Mucosa of stomach (tissue), 1 donor: Measurements from ENCODE around the gene DAP.

Source experiments
- H3K27me3 ChIP-seq: one replicate; pipeline ENCODE4 v1.7.0; 2013; ENCODE audit warnings: mild to moderate bottlenecking, low read length; ENCODE audit not compliant: control insufficient read depth, insufficient read depth
- H3K36me3 ChIP-seq: one replicate; pipeline ENCODE4 v1.7.0; 2013; ENCODE audit warnings: low read length; ENCODE audit not compliant: control insufficient read depth, insufficient read depth
- H3K4me1 ChIP-seq: one replicate; pipeline ENCODE4 v1.7.0; 2013; ENCODE audit warnings: mild to moderate bottlenecking, low read length; ENCODE audit not compliant: control insufficient read depth, insufficient read depth
- H3K4me3 ChIP-seq: one replicate; pipeline ENCODE4 v1.7.0; 2013; ENCODE audit warnings: low read length
- H3K9ac ChIP-seq: one replicate; pipeline ENCODE4 v1.7.0; 2013; ENCODE audit warnings: mild to moderate bottlenecking, low read length, moderate library complexity
- H3K9me3 ChIP-seq: one replicate; pipeline ENCODE4 v1.7.0; 2013; ENCODE audit warnings: mild to moderate bottlenecking, low read length, moderate library complexity; ENCODE audit not compliant: control insufficient read depth
- donor health status: Pancreatic carcinoma.

Gene DAP

DNA sequence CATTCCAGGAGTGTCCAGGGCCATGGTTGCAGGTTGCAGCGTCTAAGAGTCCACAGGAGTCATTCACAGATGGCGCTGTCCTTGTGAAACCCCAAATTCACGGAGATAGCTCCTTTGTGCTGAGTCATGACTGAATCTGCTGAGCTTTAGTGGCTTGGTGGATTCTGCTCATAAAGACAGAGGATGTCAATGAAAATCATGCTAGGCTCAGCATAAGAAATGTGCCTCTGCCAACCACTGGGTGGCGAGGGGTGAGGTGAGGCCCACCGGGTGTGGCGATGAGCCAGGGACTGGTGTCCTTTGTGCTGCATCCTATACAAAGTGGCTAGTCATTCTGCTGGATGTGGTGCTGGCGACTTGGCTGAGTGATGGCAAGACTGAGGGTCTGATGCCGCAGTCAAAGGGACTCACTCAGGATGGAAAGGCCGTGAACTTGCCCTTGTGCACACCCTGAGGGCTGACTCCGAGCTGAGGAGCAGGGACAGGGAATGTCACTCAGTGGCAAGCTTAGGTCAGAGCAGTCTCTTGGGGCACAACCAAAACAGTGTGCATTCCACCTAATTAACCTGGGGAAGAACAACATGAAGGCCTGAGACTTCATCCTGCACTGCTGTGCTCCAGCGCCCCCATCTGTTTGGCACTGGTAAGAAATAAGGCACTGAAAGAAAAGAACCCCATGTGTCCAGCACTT is 71.5 kb downstream of the DAP start:
- Histone ChIP-seq H3K4me3 (no peak overlapping the region), H3K9me3 (no peaks in the 10 kb centered on the region), H3K4me1 (no peaks in the 10 kb centered on the region), H3K27me3 (no peaks in the 10 kb centered on the region), H3K36me3 (peaks cover 4% of the 10 kb centered on the region), H3K9ac (no peak overlapping the region)

DNA sequence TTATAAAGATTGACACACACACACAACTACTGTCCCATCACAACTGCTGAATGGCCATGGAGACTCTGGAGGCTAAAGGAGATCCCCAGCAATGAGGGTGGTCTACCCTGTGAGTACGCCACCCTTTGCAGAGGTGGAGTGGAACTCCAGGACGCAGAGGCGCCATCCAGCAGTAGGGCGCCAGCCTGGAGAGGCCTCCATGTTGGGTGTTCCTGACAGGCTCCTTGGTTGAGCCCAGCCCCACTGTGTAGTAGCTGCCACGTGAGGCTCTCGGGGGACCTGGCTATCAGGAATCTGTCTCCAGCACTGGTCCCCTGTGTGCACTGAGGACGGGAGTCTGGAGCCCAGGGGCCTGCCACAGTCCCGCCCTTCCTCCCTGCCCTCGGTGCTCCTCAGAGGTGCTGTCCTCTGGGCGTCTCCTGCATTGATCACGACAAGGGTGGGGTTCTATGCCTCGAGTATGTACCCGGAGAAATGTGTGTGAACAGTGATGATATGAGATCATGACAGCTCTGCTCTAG is 72.3 kb downstream of the DAP start:
- H3K9me3 ChIP-seq = no peaks in the 10 kb centered on the region
- no peak overlapping the region for H3K4me3 ChIP-seq
- H3K27me3 ChIP-seq = no peaks in the 10 kb centered on the region
- H3K9ac ChIP-seq = no peak overlapping the region
- H3K4me1 ChIP-seq = no peaks in the 10 kb centered on the region
- H3K36me3 ChIP-seq = no peaks in the 10 kb centered on the region

DNA sequence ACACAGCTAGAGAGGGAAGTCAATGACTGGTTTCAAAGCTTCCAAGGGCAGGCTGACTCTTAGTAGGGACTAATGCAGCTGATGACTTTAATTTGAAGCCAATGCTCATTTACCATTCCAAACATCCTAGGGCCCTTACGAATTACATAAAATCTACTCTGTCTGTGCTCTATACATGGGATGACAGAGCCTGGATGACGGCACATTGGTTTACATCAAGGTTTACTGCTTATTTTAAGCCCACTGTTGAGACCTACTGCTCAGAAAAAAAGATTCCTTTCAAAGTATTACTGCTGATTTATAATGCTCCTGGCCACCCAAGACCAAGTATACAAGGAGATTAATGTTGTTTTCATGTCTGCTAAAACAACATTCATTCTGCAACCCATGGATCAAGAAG is 74.1 kb downstream of the DAP start:
- no peak overlapping the region for H3K9ac ChIP-seq
- peaks cover 4% of the 10 kb centered on the region for H3K36me3 ChIP-seq
- H3K27me3 ChIP-seq = no peaks in the 10 kb centered on the region
- H3K9me3 ChIP-seq = no peaks in the 10 kb centered on the region
- H3K4me3 ChIP-seq = no peak overlapping the region
- H3K4me1 ChIP-seq = peaks cover 5% of the 10 kb centered on the region

DNA sequence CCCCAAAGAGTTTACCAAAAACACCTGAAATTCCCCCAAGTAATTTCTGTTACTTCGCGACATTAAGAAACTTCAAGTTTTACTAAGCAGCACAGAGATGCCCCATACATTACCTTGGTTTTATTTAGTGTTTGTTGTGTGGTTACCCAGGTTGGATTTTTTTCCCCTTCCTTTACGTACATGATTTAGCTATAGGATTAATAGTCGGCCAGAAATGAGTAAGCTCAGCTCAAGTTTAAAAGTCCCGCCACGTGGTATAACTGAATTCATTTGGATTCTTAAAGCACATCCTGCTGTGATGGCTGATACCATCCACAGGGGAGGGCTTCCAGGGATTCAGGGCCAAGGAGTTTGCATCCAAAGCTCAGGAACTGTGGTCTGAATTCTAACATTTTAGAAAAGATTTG is 75.9 kb downstream of the DAP start:
- peaks cover 4% of the 10 kb centered on the region for H3K36me3 ChIP-seq
- no peaks in the 10 kb centered on the region for H3K9me3 ChIP-seq
- no peak overlapping the region for H3K9ac ChIP-seq
- H3K27me3 ChIP-seq = no peaks in the 10 kb centered on the region
- no peak overlapping the region for H3K4me3 ChIP-seq
- peaks cover 5% of the 10 kb centered on the region for H3K4me1 ChIP-seq

DNA sequence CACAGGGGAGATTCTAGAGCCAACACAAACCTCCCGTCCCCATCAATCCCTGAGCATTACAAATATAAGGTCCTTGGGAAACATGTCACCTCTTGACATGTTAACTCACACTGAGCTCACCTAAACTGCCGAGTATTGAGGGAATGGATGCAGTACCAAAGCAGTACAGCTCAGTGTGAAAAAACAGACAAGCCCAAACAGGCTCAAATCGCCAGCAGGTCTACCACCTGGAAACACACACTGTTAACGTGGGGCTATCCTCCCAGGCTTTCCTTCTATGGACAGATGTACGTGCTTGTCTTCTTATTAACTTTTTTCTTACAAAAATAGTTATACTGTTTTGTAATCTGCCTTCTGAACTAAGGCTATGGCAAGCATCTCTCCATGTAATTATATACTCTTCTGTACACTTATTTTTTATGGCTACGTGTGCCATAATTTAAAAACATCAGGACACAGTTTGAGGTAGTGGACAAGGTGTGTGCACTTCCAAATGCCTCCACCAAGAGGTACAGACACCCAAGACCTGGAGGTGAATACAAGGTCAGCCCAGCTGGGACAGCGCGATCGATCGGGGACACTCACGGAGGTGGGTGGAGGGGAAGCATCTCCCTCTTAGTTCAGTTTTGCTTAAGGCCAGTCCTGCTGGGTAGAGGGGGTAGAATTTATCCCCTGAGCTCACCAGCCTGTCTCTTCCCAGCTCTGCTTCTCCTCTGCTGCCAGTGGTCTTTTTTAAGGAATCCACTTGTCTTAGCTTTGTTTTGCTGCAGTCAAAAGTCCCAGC is 76.5 kb downstream of the DAP start:
- Histone ChIP-seq H3K4me1 (peaks cover 5% of the 10 kb centered on the region), H3K4me3 (no peak overlapping the region), H3K27me3 (no peaks in the 10 kb centered on the region), H3K9ac (no peak overlapping the region), H3K9me3 (no peaks in the 10 kb centered on the region), H3K36me3 (peaks cover 4% of the 10 kb centered on the region)

DNA sequence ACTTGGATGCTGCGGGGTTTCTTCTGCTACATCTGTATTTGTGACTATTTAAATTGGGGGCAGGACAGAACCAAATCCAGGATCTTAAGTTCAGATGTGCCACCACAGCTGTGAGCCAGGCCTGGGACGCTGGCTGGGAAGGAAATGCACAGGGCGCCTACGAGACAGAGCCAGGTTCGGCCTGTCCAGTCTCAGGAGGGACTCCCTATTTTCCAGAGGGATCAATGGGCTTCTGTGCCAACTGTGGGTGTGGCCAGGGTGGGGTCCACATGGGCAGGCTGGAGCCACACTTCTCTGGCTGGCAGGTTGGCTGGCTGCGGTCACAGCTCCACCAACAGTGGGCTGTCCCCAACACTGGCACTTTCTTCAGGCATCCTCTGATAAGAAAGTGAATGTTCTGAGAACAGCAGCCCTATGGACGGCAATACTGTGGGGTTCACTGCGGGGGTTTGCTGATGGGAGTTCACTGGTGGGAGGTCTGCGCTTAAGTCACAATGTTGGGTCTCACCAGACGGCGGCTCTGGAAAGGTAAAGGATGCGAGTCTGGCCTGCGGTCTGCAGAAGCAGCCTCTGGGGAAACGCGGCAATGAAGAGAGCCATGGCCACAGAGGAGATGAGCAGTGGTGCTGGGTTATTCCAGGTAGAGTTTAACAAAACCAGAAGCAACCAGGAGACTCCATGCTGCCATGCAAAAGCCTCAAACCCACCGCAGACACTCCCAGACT is 78.1 kb downstream of the DAP start:
- Histone ChIP-seq H3K9ac (no peak overlapping the region), H3K4me1 (peaks cover 5% of the 10 kb centered on the region), H3K4me3 (no peak overlapping the region), H3K9me3 (no peaks in the 10 kb centered on the region), H3K27me3 (no peaks in the 10 kb centered on the region), H3K36me3 (peaks cover 4% of the 10 kb centered on the region)

DNA sequence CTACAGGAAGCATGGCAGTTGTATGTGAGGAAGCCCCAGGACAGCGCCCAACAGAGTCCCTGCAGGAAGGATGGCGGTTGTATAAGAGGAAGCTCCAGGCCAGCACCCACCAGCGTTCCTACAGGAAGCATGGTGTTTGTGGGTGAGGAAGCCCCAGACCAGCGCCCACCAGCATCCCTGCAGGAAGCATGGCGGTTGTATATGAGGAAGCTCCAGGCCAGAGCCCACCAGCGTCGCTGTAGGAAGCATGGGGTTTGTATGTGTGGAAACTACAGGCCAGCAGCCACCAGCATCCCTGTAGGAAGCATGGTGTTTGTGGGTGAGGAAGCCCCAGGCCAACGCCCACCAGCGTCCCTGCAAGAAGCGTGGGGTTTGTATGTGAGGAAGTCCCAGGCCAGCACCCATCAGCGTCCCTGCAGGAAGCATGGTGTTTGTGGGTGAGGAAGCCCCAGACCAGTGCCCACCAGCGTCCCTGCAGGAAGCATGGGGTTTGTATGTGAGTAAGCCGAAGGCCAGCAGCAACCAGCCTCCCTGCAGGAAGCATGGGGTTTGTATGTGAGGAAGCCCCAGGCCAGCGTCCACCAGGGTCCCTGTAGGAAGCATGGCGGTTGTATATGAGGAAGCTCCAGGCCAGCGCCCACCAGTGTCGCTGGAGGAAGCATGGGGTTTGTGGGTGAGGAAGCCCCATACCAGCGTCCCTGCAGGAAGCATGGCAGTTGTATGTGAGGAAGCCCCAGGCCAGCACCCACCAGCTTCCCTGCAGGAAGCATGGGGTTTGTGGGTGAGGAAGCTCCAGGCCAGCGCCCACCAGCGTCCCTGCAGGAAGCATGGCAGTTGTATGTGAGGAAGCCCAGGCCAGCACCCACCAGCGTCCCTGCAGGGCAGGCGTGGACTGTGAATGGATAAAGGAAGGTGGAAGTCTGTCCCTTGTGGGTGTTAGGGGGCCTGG is 79.0 kb downstream of the DAP start:
- no peaks in the 10 kb centered on the region for H3K27me3 ChIP-seq
- H3K4me1 ChIP-seq = peaks cover 5% of the 10 kb centered on the region
- peaks cover 4% of the 10 kb centered on the region for H3K36me3 ChIP-seq
- no peak overlapping the region for H3K4me3 ChIP-seq
- no peak overlapping the region for H3K9ac ChIP-seq
- no peaks in the 10 kb centered on the region for H3K9me3 ChIP-seq

DNA sequence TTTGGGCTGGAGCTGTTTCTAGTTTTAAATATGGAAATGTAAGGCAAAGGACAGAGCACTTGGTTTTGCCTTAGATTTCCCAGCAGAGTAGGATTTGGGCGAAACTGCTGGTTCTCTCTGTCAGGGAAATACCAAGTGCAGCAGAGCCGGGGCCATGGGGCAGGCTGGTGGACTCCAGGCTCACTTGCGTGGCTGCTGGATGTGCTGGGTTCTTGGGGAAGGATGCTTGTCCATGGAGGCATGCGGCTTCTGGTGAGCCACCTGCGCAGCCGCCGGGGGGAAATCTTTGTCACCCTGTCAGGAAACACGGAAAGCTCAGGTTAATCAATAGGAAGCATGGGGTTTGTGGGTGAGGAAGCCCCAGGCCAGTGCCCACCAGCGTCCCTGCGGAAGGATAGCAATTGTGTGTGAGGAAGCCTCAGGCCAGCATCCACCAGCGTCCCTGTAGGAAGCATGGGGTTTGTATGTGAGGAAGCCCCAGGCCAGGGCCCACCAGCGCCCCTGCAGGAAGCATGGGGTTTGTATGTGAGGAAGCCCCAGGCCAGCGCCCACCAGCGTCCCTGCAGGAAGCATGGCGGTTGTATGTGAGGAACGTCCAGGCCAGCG is 80.1 kb downstream of the DAP start:
- H3K9ac ChIP-seq = no peak overlapping the region
- no peaks in the 10 kb centered on the region for H3K27me3 ChIP-seq
- H3K36me3 ChIP-seq = peaks cover 4% of the 10 kb centered on the region
- H3K4me3 ChIP-seq = no peak overlapping the region
- H3K4me1 ChIP-seq = peaks cover 5% of the 10 kb centered on the region
- H3K9me3 ChIP-seq = no peaks in the 10 kb centered on the region

DNA sequence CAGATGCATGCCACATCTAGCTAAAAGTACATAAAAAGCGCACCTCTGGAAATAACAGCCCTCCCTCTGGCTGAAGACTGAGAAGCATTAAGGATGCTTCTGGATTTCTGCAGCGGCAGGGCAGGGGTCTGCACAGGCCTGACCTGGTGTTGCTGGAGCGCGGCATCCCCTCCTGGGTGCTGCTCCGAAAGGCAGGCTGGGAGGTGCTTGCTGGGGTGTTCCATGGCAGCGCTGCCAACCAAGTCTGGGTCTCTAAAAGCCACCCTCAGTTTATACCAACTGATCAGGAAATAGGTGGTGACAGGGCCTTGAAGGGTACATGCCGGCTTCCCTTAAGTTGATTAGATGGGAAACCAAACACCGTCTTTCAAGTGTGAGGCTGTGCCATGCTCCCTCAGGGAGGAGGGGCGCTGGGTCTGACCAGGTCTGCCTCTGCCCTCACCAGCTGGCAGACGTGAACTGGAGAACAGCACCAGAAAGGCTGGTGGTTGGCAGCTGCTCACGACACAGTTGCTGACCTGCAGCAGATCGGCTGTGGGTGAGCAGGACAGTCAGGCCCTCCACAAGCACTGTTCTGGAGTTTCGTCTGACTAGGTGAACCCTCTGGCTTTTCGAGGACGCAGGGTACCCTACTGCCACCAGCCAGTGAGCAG is 81.6 kb downstream of the DAP start:
- Histone ChIP-seq H3K4me1 (peaks cover 5% of the 10 kb centered on the region), H3K4me3 (no peak overlapping the region), H3K27me3 (no peaks in the 10 kb centered on the region), H3K9ac (no peak overlapping the region), H3K9me3 (no peaks in the 10 kb centered on the region), H3K36me3 (peaks cover 4% of the 10 kb centered on the region)

DNA sequence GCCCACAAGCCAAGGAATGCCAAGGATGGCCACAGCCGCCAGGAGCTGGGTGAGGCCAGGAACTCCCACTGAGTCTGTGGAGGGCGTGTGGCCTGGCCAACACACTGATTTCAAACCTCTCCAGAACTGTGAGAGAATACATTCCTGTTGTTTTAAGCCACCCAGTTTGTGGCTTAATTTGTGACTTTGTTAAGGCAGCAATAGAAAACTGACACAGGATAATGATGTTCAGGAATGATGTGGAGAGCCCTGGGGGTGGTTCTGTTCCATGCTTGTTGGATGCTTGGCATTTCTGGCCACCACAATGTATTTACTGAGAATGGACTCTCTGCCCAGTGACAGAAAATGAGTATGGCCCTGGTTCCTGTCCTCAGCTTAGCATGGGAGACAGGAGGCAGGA is 82.8 kb downstream of the DAP start:
- H3K27me3 ChIP-seq = no peaks in the 10 kb centered on the region
- no peak overlapping the region for H3K4me3 ChIP-seq
- H3K9me3 ChIP-seq = no peaks in the 10 kb centered on the region
- peaks cover 3% of the 10 kb centered on the region for H3K4me1 ChIP-seq
- no peak overlapping the region for H3K9ac ChIP-seq
- H3K36me3 ChIP-seq = peaks cover 4% of the 10 kb centered on the region

DNA sequence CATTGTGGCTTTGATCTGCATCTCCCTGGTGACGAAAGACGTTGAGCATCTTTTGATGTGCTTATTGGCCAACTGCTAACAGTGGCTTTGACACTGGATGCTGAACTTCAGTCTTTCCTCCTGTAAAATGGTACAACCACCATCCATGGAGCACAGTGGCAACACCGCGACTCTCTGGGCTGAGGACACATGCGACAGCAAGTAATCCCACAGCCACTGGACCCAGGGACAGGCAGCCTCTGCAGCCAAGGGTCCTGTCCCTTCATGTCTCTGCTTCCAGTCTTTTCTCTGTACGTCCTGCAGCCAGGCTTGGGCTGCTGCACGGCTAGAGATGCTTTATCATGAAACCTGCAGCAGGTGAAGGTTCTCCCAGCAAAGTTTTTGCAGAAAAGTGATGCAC is 83.5 kb downstream of the DAP start:
- no peaks in the 10 kb centered on the region for H3K27me3 ChIP-seq
- peaks cover 3% of the 10 kb centered on the region for H3K36me3 ChIP-seq
- no peak overlapping the region for H3K9ac ChIP-seq
- H3K4me3 ChIP-seq = no peak overlapping the region
- no peaks in the 10 kb centered on the region for H3K4me1 ChIP-seq
- H3K9me3 ChIP-seq = no peaks in the 10 kb centered on the region
